Activated CD8-positive, alpha-beta T cell treated with anti-CD3 and anti-CD28 coated beads, Interleukin-2, amount 10 ng/mL, durations not matched to agents 7 days and 5 days (primary cell): Measurements from ENCODE around the gene PLAGL1. TPM values are rescaled to one million over a fixed set of nuclear protein-coding genes. Genes with fewer than 3 reads are reported as not detected.
"Not testable (repeated sequence)": the region's sequence is repeated elsewhere in the genome, so short reads cannot be mapped to it uniquely, and the experiment has no call there.

Experiments used
- ATAC-seq: fragments of 150-1000 bp; cut with Tn5 transposase; one replicate; pipeline ENCODE4 v1.10.0; 2021; ENCODE audit warnings: moderate library complexity
- CTCF ChIA-PET: fragments of 350-600 bp; sonication (Branson Sonifier 250); formaldehyde crosslinking; loops from one replicate; lab custom pipeline; 2021; ENCODE audit warnings: antibody characterized with exemption; lab: Charles Lee
- POLR2A ChIA-PET: fragments of 350-600 bp; sonication (Branson Sonifier 250); formaldehyde crosslinking; loops from one replicate; lab custom pipeline; 2021; ENCODE audit warnings: antibody characterized with exemption; lab: Charles Lee
- DNase-seq: peaks from one replicate; pipeline ENCODE4 v3.0.0-alpha.2; 2020
- H3K27ac Mint-ChIP-seq: one replicate; pipeline ENCODE4 v1.8.0; 2021; ENCODE audit warnings: mild to moderate bottlenecking, mixed read lengths
- H3K27me3 Mint-ChIP-seq: one replicate; pipeline ENCODE4 v1.8.0; 2021; ENCODE audit warnings: low read depth, mixed read lengths
- H3K36me3 Mint-ChIP-seq: one replicate; pipeline ENCODE4 v1.8.0; 2021; ENCODE audit warnings: low read depth, mixed read lengths
- H3K4me1 Mint-ChIP-seq: one replicate; pipeline ENCODE4 v1.8.0; 2021; ENCODE audit warnings: low read depth, mixed read lengths
- H3K4me3 Mint-ChIP-seq: one replicate; pipeline ENCODE4 v1.8.0; 2021; ENCODE audit warnings: mild to moderate bottlenecking, mixed read lengths
- H3K9me3 Mint-ChIP-seq: one replicate; pipeline ENCODE4 v1.8.0; 2022; ENCODE audit warnings: mixed read lengths; ENCODE audit not compliant: insufficient read depth
- total RNA-seq, 2 experiments: library from RNA; stranded (reverse); gene quantifications; one replicate each; pipeline ENCODE4 v1.2.3, GENCODE V29; 2021

PLAGL1 gene
- total RNA-seq, 2 experiments from 2014 or later, result 7.4 to 7.7 TPM

DNA sequence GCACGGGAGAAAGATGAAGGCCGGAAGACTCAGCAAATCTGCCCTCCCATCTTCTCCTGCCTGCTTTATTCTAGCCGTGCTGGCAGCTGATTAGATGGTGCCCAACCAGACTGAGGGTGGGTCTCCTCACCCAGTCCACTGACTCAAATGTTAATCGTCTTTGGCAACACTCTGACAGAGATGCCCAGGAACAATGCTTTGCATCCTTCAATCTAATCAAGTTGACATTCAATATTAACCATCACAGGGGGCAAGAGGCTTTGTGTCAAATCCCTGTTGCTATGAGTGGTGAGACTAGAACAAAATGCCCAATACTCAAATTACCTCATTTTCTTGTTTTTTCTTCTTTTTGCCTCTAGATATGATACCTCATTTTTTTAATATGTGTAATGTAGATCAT is 27.4 kb upstream of the PLAGL1 start:
- Mint-ChIP-seq H3K9me3 (peaks cover 5% of the 10 kb centered on the region), H3K4me1 (peaks cover 18% of the 10 kb centered on the region), H3K36me3 (no peaks in the 10 kb centered on the region), H3K27ac (no peak overlapping the region), H3K27me3 (no peaks in the 10 kb centered on the region), H3K4me3 (no peak overlapping the region)
- ATAC-seq (no peak), DNase-seq (no peak)
- ChIA-PET POLR2A (interaction anchor here (1.4 kb wide), 1 partner anchor 20 kb away, joined by 3 read pairs; no protein-coding TSS in a partner anchor), CTCF (interaction anchor here (1.3 to 5.4 kb wide), 8 partner anchors 19 to 524 kb away, joined by 3 to 43 read pairs (median 12); no protein-coding TSS in a partner anchor)

DNA sequence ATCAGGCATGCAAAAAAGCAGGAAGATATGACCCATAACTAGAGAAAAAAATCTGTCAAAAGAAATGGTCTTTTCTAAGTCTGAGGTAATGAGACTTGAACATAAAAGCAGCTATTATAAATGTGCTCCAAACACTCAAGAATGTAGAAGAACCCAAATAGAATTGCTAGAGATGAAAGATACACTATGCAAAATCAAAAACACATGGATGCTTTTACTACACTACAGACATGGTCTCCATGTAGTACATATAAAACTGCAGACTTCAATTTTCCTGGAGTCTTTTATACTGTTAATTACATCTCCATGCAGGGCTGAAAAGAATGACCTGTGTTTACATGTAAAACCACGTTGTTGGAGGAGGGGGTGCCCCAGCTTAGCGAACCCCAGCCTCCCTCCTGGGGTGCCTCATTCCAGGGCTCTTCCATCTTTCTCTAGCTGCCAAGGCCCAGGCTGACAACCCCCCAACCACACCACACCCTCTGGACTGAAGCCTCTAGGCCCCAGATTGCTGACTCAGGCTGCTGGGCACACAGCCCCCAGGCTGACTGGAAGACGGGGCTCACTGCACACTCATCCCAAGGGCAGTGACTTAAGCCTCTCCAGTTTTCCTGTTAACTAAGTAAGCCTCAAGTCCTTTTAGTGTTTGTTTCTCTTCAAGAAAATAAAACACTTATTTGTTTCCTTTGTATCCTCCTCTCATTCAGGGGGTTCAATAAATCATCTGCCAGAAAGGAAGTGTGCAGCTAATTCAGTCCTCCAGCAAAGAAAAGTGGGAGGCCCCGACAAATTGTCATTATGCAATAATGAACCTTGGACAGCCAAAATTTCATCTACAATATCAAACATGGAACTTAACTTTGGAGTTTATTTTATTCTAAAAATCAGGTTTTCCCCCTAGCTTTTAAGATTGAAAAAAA is 26.0 kb upstream of the PLAGL1 start:
- Mint-ChIP-seq H3K4me1 (peaks cover 18% of the 10 kb centered on the region), H3K27me3 (peaks cover 2% of the 10 kb centered on the region), H3K27ac (no peak overlapping the region), H3K9me3 (peaks cover 5% of the 10 kb centered on the region), H3K36me3 (no peaks in the 10 kb centered on the region), H3K4me3 (no peak overlapping the region)
- ATAC-seq, result no peak
- DNase-seq, result no peak
- POLR2A ChIA-PET, result no interaction called here
- CTCF ChIA-PET, result interaction anchor here (2.1 to 5.4 kb wide), 3 partner anchors 91 to 458 kb away, joined by 7 to 43 read pairs (median 37); no protein-coding TSS in a partner anchor

- Mint-ChIP-seq H3K4me3 (no peak overlapping the region), H3K9me3 (peaks cover 5% of the 10 kb centered on the region), H3K27ac (no peak overlapping the region), H3K36me3 (no peaks in the 10 kb centered on the region), H3K4me1 (no peaks in the 10 kb centered on the region), H3K27me3 (peaks cover 5% of the 10 kb centered on the region)
- ChIA-PET CTCF (interaction anchor here (1.4 to 3.6 kb wide), 3 partner anchors 15 to 89 kb away, joined by 4 to 15 read pairs (median 8); no protein-coding TSS in a partner anchor), POLR2A (no interaction called here)
- ATAC-seq (no peak), DNase-seq (no peak)
These were observed 21.4 kb upstream of the PLAGL1 start for GRCh38 chr6:144029452-144029851.

GRCh38 chr6:144027932-144028587 is 20.0 kb upstream of the PLAGL1 start:
- ChIA-PET CTCF (interaction anchor here (3.1 to 3.6 kb wide), 2 partner anchors 14 to 88 kb away, joined by 8 to 15 read pairs; no protein-coding TSS in a partner anchor), POLR2A (no interaction called here)
- Mint-ChIP-seq H3K9me3 (no peaks in the 10 kb centered on the region), H3K27ac (no peak overlapping the region), H3K4me1 (no peaks in the 10 kb centered on the region), H3K36me3 (no peaks in the 10 kb centered on the region), H3K27me3 (peaks cover 5% of the 10 kb centered on the region), H3K4me3 (no peak overlapping the region)
- DNase-seq (no peak), ATAC-seq (no peak)

- ChIA-PET CTCF (interaction anchor here (1.6 to 2.9 kb wide), 2 partner anchors 10 to 81 kb away, joined by 4 to 26 read pairs; no protein-coding TSS in a partner anchor), POLR2A (no interaction called here)
- Mint-ChIP-seq H3K27me3 (peaks cover 5% of the 10 kb centered on the region), H3K9me3 (no peaks in the 10 kb centered on the region), H3K27ac (no peak overlapping the region), H3K4me1 (no peaks in the 10 kb centered on the region), H3K36me3 (no peaks in the 10 kb centered on the region), H3K4me3 (no peak overlapping the region)
- no peak for ATAC-seq
- DNase-seq, result no peak
These were observed 15.2 kb upstream of the PLAGL1 start for GRCh38 chr6:144023216-144023615.

- DNase-seq (no peak), ATAC-seq (no peak)
- Mint-ChIP-seq H3K27ac (no peak overlapping the region), H3K4me1 (no peaks in the 10 kb centered on the region), H3K4me3 (no peak overlapping the region), H3K36me3 (no peaks in the 10 kb centered on the region), H3K9me3 (no peaks in the 10 kb centered on the region), H3K27me3 (peaks cover 7% of the 10 kb centered on the region)
- ChIA-PET CTCF (interaction anchor here (2.4 kb wide), 1 partner anchor 80 kb away, joined by 6 read pairs; no protein-coding TSS in a partner anchor), POLR2A (no interaction called here)
These were observed 11.9 kb upstream of the PLAGL1 start for GRCh38 chr6:144019929-144020328.

- POLR2A ChIA-PET, result no interaction called here
- CTCF ChIA-PET, result interaction anchor here (0.6 to 2.4 kb wide), 3 partner anchors 46 to 77 kb away, joined by 3 to 6 read pairs (median 3); no protein-coding TSS in a partner anchor
- Mint-ChIP-seq H3K36me3 (no peaks in the 10 kb centered on the region), H3K4me1 (peaks cover 3% of the 10 kb centered on the region), H3K27me3 (peaks cover 5% of the 10 kb centered on the region), H3K27ac (no peak overlapping the region), H3K9me3 (no peaks in the 10 kb centered on the region), H3K4me3 (no peak overlapping the region)
- ATAC-seq (no peak), DNase-seq (no peak)
These were observed 9.4 kb upstream of the PLAGL1 start for GRCh38 chr6:144017166-144018094.

GRCh38 chr6:144013486-144013909 is 5.4 kb upstream of the PLAGL1 start:
- Mint-ChIP-seq H3K36me3 (peaks cover 2% of the 10 kb centered on the region), H3K27me3 (peaks cover 15% of the 10 kb centered on the region), H3K9me3 (no peaks in the 10 kb centered on the region), H3K27ac (no peak overlapping the region), H3K4me1 (peaks cover 5% of the 10 kb centered on the region), H3K4me3 (no peak overlapping the region)
- CTCF ChIA-PET, result interaction anchor here (0.5 to 5.5 kb wide), 38 partner anchors 10 to 571 kb away, joined by 3 to 161 read pairs (median 4); partner anchors contain the start of gene LTV1
- POLR2A ChIA-PET, result interaction anchor here (1.0 to 1.4 kb wide), 3 partner anchors 50 to 433 kb away, joined by 3 to 4 read pairs (median 3); no protein-coding TSS in a partner anchor
- no peak for ATAC-seq
- DNase-seq, result peak; percentile 67

DNA sequence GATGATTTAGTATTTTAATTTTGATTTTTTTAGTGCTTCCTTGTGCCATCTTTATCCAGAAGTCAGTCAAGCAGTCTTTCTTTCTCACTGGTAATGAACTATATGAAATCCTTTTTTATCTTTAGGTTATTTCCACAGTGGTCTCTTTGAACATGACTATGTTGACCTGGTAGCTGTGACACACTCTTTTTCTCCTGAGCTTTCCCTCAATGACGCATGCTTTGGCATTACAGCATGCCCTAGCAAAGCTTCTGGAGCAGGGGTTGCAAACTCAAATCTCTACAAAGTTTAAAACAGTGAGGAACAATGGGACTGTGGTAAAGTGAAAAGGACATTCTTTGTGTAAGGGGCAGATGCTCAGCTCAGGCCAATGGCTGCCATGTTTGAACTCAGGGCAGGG is 4.5 kb upstream of the PLAGL1 start:
- no peak overlapping the region for H3K4me3 Mint-ChIP-seq

GRCh38 chr6:144009628-144010027 is 1.6 kb upstream of the PLAGL1 start:
- CTCF ChIA-PET, H3K9me3 Mint-ChIP-seq, H3K4me3 Mint-ChIP-seq, ATAC-seq, H3K36me3 Mint-ChIP-seq, H3K27ac Mint-ChIP-seq, DNase-seq, POLR2A ChIA-PET: not testable (repeated sequence)
- Mint-ChIP-seq H3K4me1 (peaks cover 18% of the 10 kb centered on the region), H3K27me3 (peaks cover 21% of the 10 kb centered on the region)

More for the DNA sequence above, 4.5 kb upstream of the PLAGL1 start:
- POLR2A ChIA-PET, result no interaction called here
- ATAC-seq (no peak), DNase-seq (no peak)
- CTCF ChIA-PET, result interaction anchor here (0.9 to 5.5 kb wide), 18 partner anchors 11 to 499 kb away, joined by 3 to 161 read pairs (median 6); partner anchors contain the start of gene LTV1
- peaks cover 6% of the 10 kb centered on the region for H3K4me1 Mint-ChIP-seq
- peaks cover 2% of the 10 kb centered on the region for H3K36me3 Mint-ChIP-seq
- peaks cover 12% of the 10 kb centered on the region for H3K27me3 Mint-ChIP-seq
- H3K9me3 Mint-ChIP-seq, result no peaks in the 10 kb centered on the region
- no peak overlapping the region for H3K27ac Mint-ChIP-seq
